Activated effector memory CD4-positive, alpha-beta T cell treated with Interleukin-2 at 50 U/mL for 16 hours (primary cell): ENCODE results near the gene HNRNPUL1.

Experiments
- DNase-seq: peaks from one replicate; pipeline ENCODE4 v3.0.0-alpha.2; 2020

Gene HNRNPUL1

GRCh38 chr19:41355035-41355434 lies 90.9 kb downstream of the HNRNPUL1 start:
- no peak for DNase-seq

- DNase-seq: no peak
These were observed 91.6 kb downstream of the HNRNPUL1 start for GRCh38 chr19:41355802-41356201.

GRCh38 chr19:41356984-41357739 lies 93.0 kb downstream of the HNRNPUL1 start:
- DNase-seq: no peak
